ENCODE results near the gene IFT22.

GRCh38 chr7:101363734-101364374, 42.2 kb upstream of the IFT22 start:
- TF ChIP-seq CTCF (conservative IDR thresholded peaks at IDR 0.05; ENCODE audit: low read depth in 2 of 2) (peak; percentile 74 to 84), EZH2phosphoT487 (IDR thresholded peaks at IDR 0.05; ENCODE audit: unreplicated experiment) (no peak), CREB1 (CRISPR knock-in tag; IDR thresholded peaks at IDR 0.05; ENCODE audit: low read depth) (no peak), ZNF114 (CRISPR knock-in tag; IDR thresholded peaks at IDR 0.05) (no peak), POLR2AphosphoS5 (IDR thresholded peaks at IDR 0.05; ENCODE audit: low read depth) (peak; percentile 54), REST (IDR thresholded peaks at IDR 0.05; ENCODE audit: unreplicated experiment) (no peak), EZH2 (IDR thresholded peaks at IDR 0.05; ENCODE audit: low read depth, unreplicated experiment) (no peak), ETS1 (IDR thresholded peaks at IDR 0.05) (no peak), ZNF462 (CRISPR knock-in tag; IDR thresholded peaks at IDR 0.05) (no peak), JUNB (IDR thresholded peaks at IDR 0.05; ENCODE audit: unreplicated experiment) (no peak)
